H7 (cell line): ENCODE measurements around the gene RAPGEF4. TPM values are rescaled to one million over a fixed set of nuclear protein-coding genes. Genes with fewer than 3 reads are reported as not detected.

Experiments
- DNase-seq: peaks from one replicate; pipeline ENCODE4 v3.0.0; 2012
- H3K27me3 ChIP-seq: 2 replicates; pipeline ENCODE4 v1.6.0; 2011; ENCODE audit warnings: mild to moderate bottlenecking, low read length; ENCODE audit not compliant: control insufficient read depth, insufficient read depth
- H3K36me3 ChIP-seq: replicated peaks from 2 replicates; pipeline ENCODE4 v1.5.1; 2011; ENCODE audit warnings: low read length; ENCODE audit not compliant: control insufficient read depth, insufficient read depth
- H3K4me3 ChIP-seq: 2 replicates; pipeline ENCODE4 v1.5.1; 2011; ENCODE audit warnings: low read depth, mild to moderate bottlenecking, control low read depth, low read length, moderate library complexity; ENCODE audit not compliant: insufficient read depth
- total RNA-seq: library from RNA; depleted of rRNA; stranded (reverse); fragments of >200 nt; shearing (Covaris generic); gene quantifications from 2 replicates; pipeline ENCODE4 v1.2.3, GENCODE V29; 2014

Gene RAPGEF4
- total RNA-seq, 1 experiment from 2014 or later, result 0.69 TPM

DNA sequence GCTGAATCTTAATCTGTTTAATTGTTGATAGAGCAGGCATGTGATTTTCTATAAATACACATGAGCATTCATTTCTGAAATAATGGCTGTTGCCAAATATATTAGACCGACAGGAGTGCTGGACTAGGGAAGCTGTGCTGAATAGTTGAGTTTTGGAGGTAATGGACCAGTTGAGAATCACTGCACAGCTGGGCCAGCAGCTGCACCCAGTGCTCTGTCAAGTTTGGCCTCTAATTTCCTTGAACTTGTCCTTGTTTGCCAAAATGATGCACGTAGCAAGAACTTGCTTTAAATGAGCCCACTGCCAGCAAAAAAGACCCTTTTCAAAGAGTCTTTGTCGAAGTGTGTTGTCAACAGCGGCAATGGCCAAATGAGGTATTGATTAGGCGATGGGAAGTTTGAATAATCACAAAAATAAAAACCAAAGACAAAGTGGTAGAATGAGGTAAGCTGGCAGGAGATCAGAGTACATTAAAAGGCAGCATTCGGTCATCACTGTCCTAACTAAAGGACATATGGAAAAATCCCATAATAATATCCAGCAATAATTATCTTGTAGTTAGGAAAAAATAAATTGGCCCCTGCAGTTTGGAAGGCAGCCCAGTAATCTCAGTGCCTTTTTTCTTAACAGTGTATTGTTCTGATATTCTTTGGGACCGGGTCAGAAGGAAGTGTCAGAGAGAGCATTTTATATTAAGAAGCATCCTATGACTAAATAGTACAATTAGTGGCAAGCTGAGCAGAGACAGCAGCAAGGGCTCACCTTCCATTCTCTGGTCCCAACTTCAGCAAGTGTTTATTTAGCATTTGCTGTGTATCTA lies 126.2 kb downstream of the RAPGEF4 start:
- no peaks in the 10 kb centered on the region for H3K27me3 ChIP-seq
- H3K36me3 ChIP-seq, result no peaks in the 10 kb centered on the region
- H3K4me3 ChIP-seq, result no peak overlapping the region
- DNase-seq, result no peak

DNA sequence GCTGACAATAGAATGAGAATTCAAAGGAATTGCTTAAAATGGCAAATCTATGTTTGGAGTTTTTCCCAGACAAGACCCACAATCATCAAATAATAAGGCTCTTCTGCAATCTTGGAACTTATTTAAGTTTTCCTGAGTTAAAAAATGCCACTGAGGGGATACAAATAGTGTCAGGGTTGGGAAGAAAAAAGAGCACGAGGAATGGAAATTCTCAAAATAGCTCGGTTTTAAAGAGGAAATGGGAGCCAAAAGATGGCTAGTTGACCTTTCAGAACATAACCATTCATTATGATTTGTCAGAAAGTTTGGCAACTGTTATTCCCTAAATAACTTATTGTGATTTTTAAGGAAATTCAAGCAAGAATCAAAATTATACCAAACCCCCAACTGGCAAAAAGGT lies 127.7 kb downstream of the RAPGEF4 start:
- no peaks in the 10 kb centered on the region for H3K36me3 ChIP-seq
- no peaks in the 10 kb centered on the region for H3K27me3 ChIP-seq
- no peak for DNase-seq
- H3K4me3 ChIP-seq, result no peak overlapping the region

- no peaks in the 10 kb centered on the region for H3K27me3 ChIP-seq
- peak; percentile 42 for DNase-seq
- H3K4me3 ChIP-seq, result no peak overlapping the region
- no peaks in the 10 kb centered on the region for H3K36me3 ChIP-seq
Measured at GRCh38 chr2:172864182-172864581, 128.5 kb downstream of the RAPGEF4 start.

DNA sequence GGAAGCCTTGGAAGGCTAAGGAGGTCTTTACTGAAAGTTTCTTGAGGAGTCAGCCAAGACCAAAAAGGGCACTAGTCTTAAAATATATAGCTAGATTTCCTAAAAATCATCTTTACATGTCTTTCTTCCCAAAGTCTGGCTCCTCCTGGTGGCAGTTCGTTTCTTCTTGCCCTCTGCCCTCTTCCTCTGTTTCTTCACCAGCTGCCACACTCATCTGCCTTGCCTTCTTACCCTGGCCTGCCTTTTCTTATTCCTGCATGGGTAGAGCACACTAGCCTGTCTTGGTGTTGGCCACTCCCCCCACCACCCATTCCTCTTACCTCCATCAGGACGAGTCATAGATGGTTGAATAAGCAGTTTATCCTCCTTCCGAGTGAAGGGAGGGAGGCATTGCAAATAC lies 129.8 kb downstream of the RAPGEF4 start:
- Histone ChIP-seq H3K36me3 (no peaks in the 10 kb centered on the region), H3K4me3 (no peak overlapping the region), H3K27me3 (no peaks in the 10 kb centered on the region)
- DNase-seq, result no peak

- Histone ChIP-seq H3K27me3 (no peaks in the 10 kb centered on the region), H3K36me3 (no peaks in the 10 kb centered on the region), H3K4me3 (no peak overlapping the region)
- no peak for DNase-seq
Measured at GRCh38 chr2:172869861-172870260, 134.2 kb downstream of the RAPGEF4 start.

GRCh38 chr2:172870396-172870795 lies 134.8 kb downstream of the RAPGEF4 start:
- Histone ChIP-seq H3K36me3 (no peaks in the 10 kb centered on the region), H3K4me3 (no peak overlapping the region)

DNA sequence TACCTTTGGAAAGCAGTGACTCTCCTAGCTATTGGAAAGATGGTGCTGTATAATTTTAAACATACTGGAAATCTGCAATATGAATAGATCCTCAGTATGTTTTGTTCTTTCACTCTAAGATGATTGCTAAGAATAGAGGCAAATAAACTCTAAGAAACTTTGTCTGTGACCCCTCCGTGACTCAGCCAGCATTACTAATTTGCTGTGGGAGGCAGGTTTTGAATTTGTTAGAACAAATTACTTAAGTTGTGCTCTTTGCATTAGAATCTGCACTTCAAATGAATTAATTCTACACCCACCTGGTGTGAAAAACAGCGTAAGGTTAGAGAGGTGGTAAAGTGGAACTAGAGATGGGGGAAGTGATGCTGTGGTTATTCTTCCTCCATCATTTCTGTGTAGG lies 142.2 kb downstream of the RAPGEF4 start:
- DNase-seq, result no peak
- H3K4me3 ChIP-seq, result no peak overlapping the region
- H3K27me3 ChIP-seq, result no peaks in the 10 kb centered on the region; the same call in 1 of the 2 replicates
- H3K36me3 ChIP-seq, result no peaks in the 10 kb centered on the region

More at GRCh38 chr2:172870396-172870795, 134.8 kb downstream of the RAPGEF4 start:
- DNase-seq, result no peak
- no peaks in the 10 kb centered on the region for H3K27me3 ChIP-seq

GRCh38 chr2:172878260-172878659 lies 142.6 kb downstream of the RAPGEF4 start:
- H3K27me3 ChIP-seq, result no peaks in the 10 kb centered on the region; the same call in 1 of the 2 replicates

DNA sequence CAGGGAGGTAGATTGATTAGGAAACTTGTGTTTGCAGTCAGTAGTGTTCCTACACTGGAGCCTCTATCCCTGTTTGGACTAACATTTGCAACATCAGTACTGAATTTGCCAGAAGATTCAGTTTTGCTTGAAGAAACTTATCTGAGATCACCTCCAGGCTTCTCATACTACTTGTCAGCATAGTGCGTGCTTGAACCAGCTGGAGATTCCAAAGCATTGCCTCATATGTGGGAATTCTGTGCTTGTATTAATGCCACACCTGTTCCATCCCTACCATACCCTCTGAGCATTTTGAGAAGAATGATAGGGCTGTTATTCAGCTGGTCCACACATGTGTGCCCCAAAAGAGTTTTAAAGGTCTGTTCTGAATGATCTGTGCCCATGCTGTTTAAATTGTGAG lies 148.7 kb downstream of the RAPGEF4 start:
- no peaks in the 10 kb centered on the region for H3K36me3 ChIP-seq
- no peaks in the 10 kb centered on the region for H3K27me3 ChIP-seq
- H3K4me3 ChIP-seq, result no peak overlapping the region
- no peak for DNase-seq

More at GRCh38 chr2:172878260-172878659, 142.6 kb downstream of the RAPGEF4 start:
- DNase-seq, result no peak
- Histone ChIP-seq H3K36me3 (no peaks in the 10 kb centered on the region), H3K4me3 (no peak overlapping the region)

DNA sequence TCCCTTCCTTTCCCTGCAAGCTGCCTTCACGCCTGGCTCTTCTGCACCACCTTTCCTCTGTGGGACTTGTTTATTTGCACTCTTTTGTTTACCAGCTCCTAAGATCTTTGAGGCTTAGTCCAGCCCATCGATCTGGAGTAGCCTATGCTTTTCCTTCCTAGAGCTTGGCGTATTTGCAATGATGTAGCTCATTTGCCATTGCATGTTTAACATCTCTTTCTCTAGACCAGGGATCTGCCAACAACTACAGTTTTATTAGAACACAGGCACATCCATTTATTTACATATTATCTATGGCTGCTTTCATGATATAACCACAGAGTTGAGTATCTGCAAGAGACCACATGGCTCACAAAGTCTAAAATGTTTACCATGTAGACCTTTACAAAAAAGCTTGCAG lies 150.4 kb downstream of the RAPGEF4 start:
- no peak for DNase-seq
- no peaks in the 10 kb centered on the region for H3K27me3 ChIP-seq
- H3K4me3 ChIP-seq, result no peak overlapping the region
- no peaks in the 10 kb centered on the region for H3K36me3 ChIP-seq

- H3K27me3 ChIP-seq, result no peaks in the 10 kb centered on the region
- H3K36me3 ChIP-seq, result no peaks in the 10 kb centered on the region
- no peak overlapping the region for H3K4me3 ChIP-seq
- DNase-seq, result no peak
Measured at GRCh38 chr2:172887280-172887679, 151.6 kb downstream of the RAPGEF4 start.

- no peaks in the 10 kb centered on the region for H3K27me3 ChIP-seq
- H3K36me3 ChIP-seq, result no peaks in the 10 kb centered on the region
- no peak for DNase-seq
- no peak overlapping the region for H3K4me3 ChIP-seq
Measured at GRCh38 chr2:172888714-172889669, 153.3 kb downstream of the RAPGEF4 start.

GRCh38 chr2:172889768-172890430 lies 154.3 kb downstream of the RAPGEF4 start:
- no peak overlapping the region for H3K4me3 ChIP-seq
- H3K27me3 ChIP-seq, result no peaks in the 10 kb centered on the region
- DNase-seq, result no peak
- H3K36me3 ChIP-seq, result no peaks in the 10 kb centered on the region

GRCh38 chr2:172893111-172893510 lies 157.5 kb downstream of the RAPGEF4 start:
- no peaks in the 10 kb centered on the region for H3K27me3 ChIP-seq
- DNase-seq, result no peak
- H3K4me3 ChIP-seq, result no peak overlapping the region

More at GRCh38 chr2:172893111-172893510, 157.5 kb downstream of the RAPGEF4 start:
- no peaks in the 10 kb centered on the region for H3K36me3 ChIP-seq
